GM18526 (cell line): ENCODE results near the gene SETD2.

ENCODE experiments used
- POLR2A ChIP-seq: IDR thresholded peaks from 3 replicates; pipeline ENCODE4 v1.6.1; 2011; ENCODE audit not compliant: insufficient read length; ENCODE audit errors: extremely low read depth

SETD2 gene

DNA sequence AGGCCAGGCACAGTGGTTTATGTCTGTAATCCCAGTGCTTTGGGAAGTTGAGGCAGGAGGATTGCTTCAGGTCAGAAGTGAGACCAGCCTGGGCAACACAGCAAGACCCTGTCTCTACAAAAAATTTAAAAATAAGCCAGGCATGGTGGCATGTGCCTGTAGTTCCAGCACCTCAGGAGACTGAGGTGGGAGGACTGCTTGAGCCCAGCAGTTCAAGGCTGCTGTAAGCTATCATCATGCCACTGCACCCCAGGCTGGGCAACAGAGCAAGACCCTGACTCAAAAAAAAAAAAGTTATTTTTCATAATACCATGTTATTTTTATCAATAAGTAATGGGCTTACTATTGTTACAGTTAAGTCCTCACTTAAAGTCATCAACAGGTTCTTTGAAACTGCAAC, 59.7 kb downstream of the SETD2 start:
- no peak for TF ChIP-seq POLR2A

DNA sequence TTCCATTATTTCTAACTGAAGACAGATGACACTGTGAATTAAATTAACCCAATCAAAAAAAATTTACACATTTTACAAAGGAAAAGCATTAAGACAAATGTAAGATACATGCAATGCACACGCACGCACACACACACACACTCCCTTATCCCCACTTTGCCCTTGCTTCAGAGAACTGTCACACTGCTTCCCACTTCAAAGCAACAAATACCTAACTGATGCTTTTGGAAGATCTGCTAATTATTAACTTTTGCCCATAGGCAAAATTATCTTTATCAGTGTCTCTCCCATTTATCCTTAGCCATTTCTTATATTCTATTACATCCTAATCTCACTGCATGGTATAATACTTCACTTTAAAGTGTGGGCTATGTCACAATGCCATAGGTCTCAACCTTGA, 60.3 kb downstream of the SETD2 start:
- no peak for TF ChIP-seq POLR2A

DNA sequence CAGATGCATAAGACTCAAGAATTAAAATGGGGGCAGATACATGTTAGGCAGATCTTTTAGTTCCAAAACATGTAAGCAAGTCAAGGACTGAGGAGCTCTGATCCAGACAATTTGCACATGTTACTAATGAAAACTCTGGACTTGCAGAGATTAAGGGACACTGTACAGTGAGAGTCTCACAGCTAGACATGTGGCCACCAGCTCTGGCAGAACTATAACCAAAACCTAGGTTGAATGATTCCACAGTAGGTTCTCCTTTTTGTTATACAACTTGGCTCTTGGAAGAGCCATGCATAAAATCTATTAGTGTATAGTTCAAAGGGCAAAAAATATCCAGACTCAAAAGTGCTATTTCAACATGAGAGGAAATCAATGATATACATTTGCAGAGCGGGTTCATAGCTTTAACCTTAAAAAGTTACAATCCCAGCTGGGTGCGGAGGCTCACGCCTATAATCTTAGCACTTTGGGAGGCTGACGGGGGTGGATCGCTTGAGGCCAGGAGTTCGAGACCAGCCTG, 61.8 kb downstream of the SETD2 start:
- TF ChIP-seq POLR2A = no peak

- TF ChIP-seq POLR2A = no peak
Observed at GRCh38 chr3:47098910-47099309, 65.0 kb downstream of the SETD2 start.

GRCh38 chr3:47097864-47098263, 66.0 kb downstream of the SETD2 start:
- no peak for TF ChIP-seq POLR2A

- no peak for TF ChIP-seq POLR2A
Observed at GRCh38 chr3:47096959-47097358, 67.0 kb downstream of the SETD2 start.

DNA sequence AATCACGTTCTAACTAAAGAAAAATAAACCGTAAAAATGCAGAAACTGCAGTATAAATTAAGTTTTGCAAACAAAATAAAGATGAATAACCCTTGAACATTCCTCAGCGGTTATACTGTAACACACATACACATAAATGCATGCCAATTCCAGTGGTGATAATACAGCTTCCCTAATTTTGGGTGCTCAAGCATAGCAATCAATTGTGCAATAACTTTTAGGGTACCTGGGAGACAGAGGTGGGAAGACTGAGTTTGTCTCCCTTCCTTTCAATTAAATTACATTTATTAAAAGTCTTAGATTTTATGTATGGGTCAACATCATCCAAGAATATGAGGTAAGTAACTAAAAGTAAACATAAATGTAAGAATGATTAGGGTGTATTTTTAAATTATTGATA, 71.8 kb downstream of the SETD2 start:
- TF ChIP-seq POLR2A = no peak

DNA sequence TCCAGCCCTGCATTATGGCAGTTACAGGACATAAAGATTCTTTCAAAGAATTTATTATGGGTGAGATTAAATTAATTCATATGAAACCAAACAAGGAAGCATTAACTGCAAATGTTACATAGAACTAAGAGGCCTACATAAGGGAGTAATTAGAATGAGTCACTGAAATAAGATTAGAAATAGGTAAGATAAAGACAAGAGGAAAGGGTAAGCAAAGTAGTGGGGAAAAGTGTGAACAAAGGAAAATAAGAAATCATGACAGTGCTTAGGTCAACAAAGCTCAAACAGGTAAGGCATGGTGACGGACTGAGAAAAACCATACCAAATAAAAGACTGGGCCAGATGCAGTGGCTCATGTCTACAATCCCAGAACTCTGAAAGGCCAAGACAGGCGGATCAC, 74.3 kb downstream of the SETD2 start:
- TF ChIP-seq POLR2A = no peak

DNA sequence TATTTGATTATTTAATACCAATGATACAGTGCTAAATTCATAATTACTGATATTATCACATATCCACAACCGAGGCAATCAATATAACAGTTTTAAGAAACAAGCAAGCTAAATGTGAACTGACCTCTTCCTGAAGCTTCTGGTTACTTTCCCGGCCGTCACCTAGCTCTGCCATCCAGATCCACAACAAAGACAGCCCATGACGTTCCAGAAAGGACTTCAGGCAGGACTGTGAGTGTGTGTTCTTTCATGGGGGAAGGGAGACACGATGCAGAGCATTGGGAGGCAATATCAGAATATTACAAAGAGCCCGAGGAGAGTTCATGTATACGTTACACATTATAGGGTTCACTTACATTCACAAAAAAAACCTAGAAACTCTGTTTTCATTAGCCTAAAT, 77.8 kb downstream of the SETD2 start:
- no peak for TF ChIP-seq POLR2A

DNA sequence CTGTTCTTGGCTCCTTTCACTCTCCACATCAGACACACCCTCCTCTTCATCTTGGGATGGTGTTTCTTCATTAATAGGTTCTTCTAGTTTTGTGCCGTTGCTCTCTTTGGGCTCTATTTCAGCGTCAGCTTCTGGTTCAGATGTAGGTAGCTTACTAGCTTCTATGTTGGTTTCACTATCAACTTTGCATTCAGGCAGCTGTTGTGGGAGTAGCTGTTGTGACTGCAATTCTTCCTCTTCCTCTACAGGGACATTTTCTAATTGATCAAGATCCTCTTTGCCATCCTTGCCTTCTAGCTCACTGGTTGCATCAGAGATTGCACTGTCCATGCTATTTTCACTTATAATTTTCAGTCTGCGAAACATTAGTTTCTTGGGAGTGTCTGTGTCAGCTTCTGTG, 80.1 kb downstream of the SETD2 start:
- no peak for TF ChIP-seq POLR2A

DNA sequence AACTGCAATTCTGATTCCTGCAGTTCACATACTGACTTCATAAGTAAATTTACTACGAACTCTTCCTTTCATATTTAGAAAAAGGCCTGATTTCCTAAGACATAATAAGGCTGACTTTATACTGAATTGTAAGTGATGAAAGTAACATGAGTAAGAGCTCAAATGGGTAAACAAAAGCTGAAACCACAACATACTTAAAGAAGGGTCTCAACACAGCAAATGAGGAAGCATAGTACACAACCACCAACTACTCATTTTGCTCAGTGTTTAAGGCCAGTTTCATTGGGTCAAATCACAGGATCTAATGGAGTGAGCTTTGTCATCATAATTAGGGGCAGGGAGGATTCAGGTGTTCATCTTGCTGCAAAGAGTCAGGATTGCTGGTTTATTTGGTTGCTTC, 81.4 kb downstream of the SETD2 start:
- TF ChIP-seq POLR2A = no peak

GRCh38 chr3:47079432-47079831, 84.5 kb downstream of the SETD2 start:
- TF ChIP-seq POLR2A = no peak

DNA sequence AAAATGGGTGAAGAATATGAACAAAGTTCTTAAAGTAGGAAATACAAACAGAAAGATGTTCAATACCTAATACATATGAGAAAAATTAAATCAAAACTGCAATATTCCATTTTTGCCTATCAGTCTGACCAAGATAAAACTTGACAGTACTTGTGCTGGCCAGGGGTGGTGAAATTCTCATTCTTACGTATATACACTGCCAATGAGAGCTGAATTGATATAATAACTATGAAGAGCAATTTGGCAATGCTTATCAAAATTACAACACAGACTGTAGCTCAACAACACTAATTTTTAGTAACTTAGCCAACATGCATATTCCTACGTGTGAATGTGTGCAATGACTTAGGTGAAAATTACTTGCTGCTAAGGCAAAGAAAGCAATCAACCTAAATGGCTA, 90.2 kb downstream of the SETD2 start:
- no peak for TF ChIP-seq POLR2A

- no peak for TF ChIP-seq POLR2A
Observed at GRCh38 chr3:47070770-47071169, 93.1 kb downstream of the SETD2 start.

DNA sequence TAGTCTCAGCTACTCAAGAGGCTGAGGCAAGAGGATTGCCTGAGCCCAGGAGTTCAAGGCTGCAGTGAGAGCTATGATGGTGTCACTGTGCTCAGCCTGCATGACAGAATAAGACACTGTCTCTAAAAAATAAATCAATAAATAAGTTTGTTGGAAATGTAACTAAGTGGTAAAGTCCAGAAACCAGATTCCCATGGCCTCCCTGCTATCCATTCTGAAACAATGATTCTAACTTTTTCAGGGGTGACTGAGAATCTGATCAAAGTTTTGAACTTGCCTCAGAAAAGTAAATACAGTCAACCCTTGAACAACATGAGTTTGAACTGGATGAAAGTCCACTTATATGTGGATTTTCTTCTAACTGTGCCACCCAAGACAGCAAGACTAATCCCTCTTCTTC, 98.2 kb downstream of the SETD2 start:
- no peak for TF ChIP-seq POLR2A

GRCh38 chr3:47065058-47065457, 98.9 kb downstream of the SETD2 start:
- TF ChIP-seq POLR2A = no peak

GRCh38 chr3:47057212-47057671, 106.7 kb downstream of the SETD2 start:
- no peak for TF ChIP-seq POLR2A

- no peak for TF ChIP-seq POLR2A
Observed at GRCh38 chr3:47056705-47057104, 107.2 kb downstream of the SETD2 start.
